NCI-H1694 treated with DMSO at 0.1 percent for 48 hours (cell line): ENCODE data around the gene CSMD2.
"Not testable (repeated sequence)": the region's sequence is repeated elsewhere in the genome, so short reads cannot be mapped to it uniquely, and the experiment has no call there.

Source experiments
- DNase-seq: peaks from one replicate; lab custom pipeline; 2025; lab: John Stamatoyannopoulos, UW

CSMD2 gene

GRCh38 chr1:33532936-33533335 lies 632.1 kb downstream of the CSMD2 start:
- DNase-seq = no peak

- no peak for DNase-seq
Observed at GRCh38 chr1:33532250-33532649, 632.8 kb downstream of the CSMD2 start.

GRCh38 chr1:33529957-33530356 lies 635.1 kb downstream of the CSMD2 start:
- DNase-seq = no peak

GRCh38 chr1:33527934-33528333 lies 637.1 kb downstream of the CSMD2 start:
- DNase-seq = no peak

- DNase-seq = no peak
Observed at GRCh38 chr1:33524586-33524985, 640.4 kb downstream of the CSMD2 start.

GRCh38 chr1:33519240-33519884 lies 645.7 kb downstream of the CSMD2 start:
- no peak for DNase-seq

GRCh38 chr1:33517596-33518250 lies 647.3 kb downstream of the CSMD2 start:
- peak; percentile 46 for DNase-seq

- no peak for DNase-seq
Observed at GRCh38 chr1:33516891-33517567, 648.0 kb downstream of the CSMD2 start.

GRCh38 chr1:33516428-33516827 lies 648.6 kb downstream of the CSMD2 start:
- DNase-seq = no peak

- no peak for DNase-seq
Observed at GRCh38 chr1:33515607-33516006, 649.4 kb downstream of the CSMD2 start.

GRCh38 chr1:33515112-33515511 lies 649.9 kb downstream of the CSMD2 start:
- no peak for DNase-seq

GRCh38 chr1:33512226-33513011 lies 652.6 kb downstream of the CSMD2 start:
- DNase-seq = no peak

- not testable (repeated sequence) for DNase-seq
Observed at GRCh38 chr1:33509276-33509675, 655.8 kb downstream of the CSMD2 start.

- DNase-seq = no peak
Observed at GRCh38 chr1:33508151-33508550, 656.9 kb downstream of the CSMD2 start.

- DNase-seq = no peak
Observed at GRCh38 chr1:33507661-33508060, 657.4 kb downstream of the CSMD2 start.

GRCh38 chr1:33503506-33503905 lies 661.5 kb downstream of the CSMD2 start:
- DNase-seq = no peak

- DNase-seq = no peak
Observed at GRCh38 chr1:33502726-33503125, 662.3 kb downstream of the CSMD2 start.

GRCh38 chr1:33501774-33502173 lies 663.3 kb downstream of the CSMD2 start:
- no peak for DNase-seq

- DNase-seq = no peak
Observed at GRCh38 chr1:33501309-33501708, 663.7 kb downstream of the CSMD2 start.

- no peak for DNase-seq
Observed at GRCh38 chr1:33500547-33500946, 664.5 kb downstream of the CSMD2 start.

- no peak for DNase-seq
Observed at GRCh38 chr1:33497410-33497809, 667.6 kb downstream of the CSMD2 start.

- DNase-seq = no peak
Observed at GRCh38 chr1:33494929-33495328, 670.1 kb downstream of the CSMD2 start.

GRCh38 chr1:33488624-33489023 lies 676.4 kb downstream of the CSMD2 start:
- no peak for DNase-seq
